Activated CD8-positive, alpha-beta T cell treated with anti-CD3 and anti-CD28 coated beads, Interleukin-2, amount 10 ng/mL, durations not matched to agents 7 days and 5 days (primary cell): ENCODE data around the gene ARHGEF4. TPM values are rescaled to one million over a fixed set of nuclear protein-coding genes. Genes with fewer than 3 reads are reported as not detected.

Source experiments
- ATAC-seq: fragments of 150-1000 bp; cut with Tn5 transposase; one replicate; pipeline ENCODE4 v1.10.0; 2021; ENCODE audit warnings: moderate library complexity
- CTCF ChIA-PET: fragments of 350-600 bp; sonication (Branson Sonifier 250); formaldehyde crosslinking; loops from one replicate; lab custom pipeline; 2021; ENCODE audit warnings: antibody characterized with exemption; lab: Charles Lee
- POLR2A ChIA-PET: fragments of 350-600 bp; sonication (Branson Sonifier 250); formaldehyde crosslinking; loops from one replicate; lab custom pipeline; 2021; ENCODE audit warnings: antibody characterized with exemption; lab: Charles Lee
- DNase-seq: peaks from one replicate; pipeline ENCODE4 v3.0.0-alpha.2; 2020
- H3K27ac Mint-ChIP-seq: one replicate; pipeline ENCODE4 v1.8.0; 2021; ENCODE audit warnings: mild to moderate bottlenecking, mixed read lengths
- H3K27me3 Mint-ChIP-seq: one replicate; pipeline ENCODE4 v1.8.0; 2021; ENCODE audit warnings: low read depth, mixed read lengths
- H3K36me3 Mint-ChIP-seq: one replicate; pipeline ENCODE4 v1.8.0; 2021; ENCODE audit warnings: low read depth, mixed read lengths
- H3K4me1 Mint-ChIP-seq: one replicate; pipeline ENCODE4 v1.8.0; 2021; ENCODE audit warnings: low read depth, mixed read lengths
- H3K4me3 Mint-ChIP-seq: one replicate; pipeline ENCODE4 v1.8.0; 2021; ENCODE audit warnings: mild to moderate bottlenecking, mixed read lengths
- H3K9me3 Mint-ChIP-seq: one replicate; pipeline ENCODE4 v1.8.0; 2022; ENCODE audit warnings: mixed read lengths; ENCODE audit not compliant: insufficient read depth
- total RNA-seq, 2 experiments: library from RNA; stranded (reverse); gene quantifications; one replicate each; pipeline ENCODE4 v1.2.3, GENCODE V29; 2021

ARHGEF4 gene
- total RNA-seq, 2 experiments from 2014 or later = 2.9 to 3.3 TPM

- DNase-seq (no peak), ATAC-seq (no peak)
- Mint-ChIP-seq H3K9me3 (no peaks in the 10 kb centered on the region), H3K27me3 (peaks cover 6% of the 10 kb centered on the region), H3K36me3 (no peaks in the 10 kb centered on the region), H3K4me3 (peak overlapping the region; percentile 2), H3K4me1 (peaks cover 14% of the 10 kb centered on the region), H3K27ac (no peak overlapping the region)
- CTCF ChIA-PET = interaction anchor here (1.1 to 7.2 kb wide), 5 partner anchors 22 to 875 kb away, joined by 3 to 164 read pairs (median 6); no protein-coding TSS in a partner anchor
- POLR2A ChIA-PET = interaction anchor here (0.6 kb wide), 1 partner anchor 404 kb away, joined by 4 read pairs; no protein-coding TSS in a partner anchor
Measured at GRCh38 chr2:130799295-130799694, 37.4 kb upstream of the ARHGEF4 start.

- ChIA-PET CTCF (no interaction called here), POLR2A (no interaction called here)
- no peak overlapping the region for H3K4me3 Mint-ChIP-seq
- peaks cover 11% of the 10 kb centered on the region for H3K27me3 Mint-ChIP-seq
- ATAC-seq = no peak
- no peaks in the 10 kb centered on the region for H3K9me3 Mint-ChIP-seq
- H3K27ac Mint-ChIP-seq = no peak overlapping the region
- no peaks in the 10 kb centered on the region for H3K36me3 Mint-ChIP-seq
- H3K4me1 Mint-ChIP-seq = peaks cover 15% of the 10 kb centered on the region
- DNase-seq = no peak
Measured at GRCh38 chr2:130805613-130806012, 31.1 kb upstream of the ARHGEF4 start.

- Mint-ChIP-seq H3K4me3 (no peak overlapping the region), H3K4me1 (peaks cover 15% of the 10 kb centered on the region), H3K9me3 (no peaks in the 10 kb centered on the region), H3K27ac (no peak overlapping the region), H3K27me3 (peaks cover 17% of the 10 kb centered on the region), H3K36me3 (no peaks in the 10 kb centered on the region)
- ChIA-PET POLR2A (no interaction called here), CTCF (no interaction called here)
- ATAC-seq = no peak
- DNase-seq = no peak
Measured at GRCh38 chr2:130806370-130806769, 30.3 kb upstream of the ARHGEF4 start.

- no peak overlapping the region for H3K27ac Mint-ChIP-seq
- ChIA-PET POLR2A (no interaction called here), CTCF (no interaction called here)
- H3K9me3 Mint-ChIP-seq = no peaks in the 10 kb centered on the region
- H3K27me3 Mint-ChIP-seq = peaks cover 25% of the 10 kb centered on the region
- H3K4me3 Mint-ChIP-seq = no peak overlapping the region
- ATAC-seq = no peak
- peaks cover 15% of the 10 kb centered on the region for H3K4me1 Mint-ChIP-seq
- H3K36me3 Mint-ChIP-seq = no peaks in the 10 kb centered on the region
- no peak for DNase-seq
Measured at GRCh38 chr2:130807659-130808385, 28.9 kb upstream of the ARHGEF4 start.

GRCh38 chr2:130808482-130809268 lies 28.0 kb upstream of the ARHGEF4 start:
- Mint-ChIP-seq H3K27ac (no peak overlapping the region), H3K4me1 (peaks cover 15% of the 10 kb centered on the region), H3K36me3 (no peaks in the 10 kb centered on the region), H3K4me3 (no peak overlapping the region), H3K9me3 (no peaks in the 10 kb centered on the region), H3K27me3 (peaks cover 25% of the 10 kb centered on the region)
- ChIA-PET POLR2A (no interaction called here), CTCF (interaction anchor here (2.2 kb wide), 1 partner anchor 11 kb away, joined by 6 read pairs; no protein-coding TSS in a partner anchor)
- ATAC-seq (no peak), DNase-seq (no peak)

GRCh38 chr2:130810490-130810889 lies 26.2 kb upstream of the ARHGEF4 start:
- Mint-ChIP-seq H3K27ac (no peak overlapping the region), H3K36me3 (no peaks in the 10 kb centered on the region), H3K4me3 (no peak overlapping the region), H3K27me3 (peaks cover 25% of the 10 kb centered on the region), H3K9me3 (no peaks in the 10 kb centered on the region), H3K4me1 (peaks cover 13% of the 10 kb centered on the region)
- DNase-seq (no peak), ATAC-seq (no peak)
- ChIA-PET CTCF (interaction anchor here (2.2 kb wide), 1 partner anchor 13 kb away, joined by 6 read pairs; no protein-coding TSS in a partner anchor), POLR2A (no interaction called here)

- CTCF ChIA-PET = no interaction called here
- ATAC-seq = no peak
- Mint-ChIP-seq H3K4me1 (peaks cover 3% of the 10 kb centered on the region), H3K36me3 (no peaks in the 10 kb centered on the region), H3K27me3 (peaks cover 27% of the 10 kb centered on the region), H3K27ac (no peak overlapping the region), H3K4me3 (no peak overlapping the region), H3K9me3 (no peaks in the 10 kb centered on the region)
- DNase-seq = no peak
- POLR2A ChIA-PET = no interaction called here
Measured at GRCh38 chr2:130813722-130814121, 23.0 kb upstream of the ARHGEF4 start.

GRCh38 chr2:130814931-130815680 lies 21.6 kb upstream of the ARHGEF4 start:
- no peak overlapping the region for H3K4me3 Mint-ChIP-seq
- DNase-seq (no peak), ATAC-seq (no peak)
- no peak overlapping the region for H3K27ac Mint-ChIP-seq
- ChIA-PET CTCF (interaction anchor here (1.1 kb wide), 1 partner anchor 18 kb away, joined by 5 read pairs; no protein-coding TSS in a partner anchor), POLR2A (no interaction called here)
- H3K27me3 Mint-ChIP-seq = peaks cover 24% of the 10 kb centered on the region
- H3K36me3 Mint-ChIP-seq = no peaks in the 10 kb centered on the region
- H3K9me3 Mint-ChIP-seq = no peaks in the 10 kb centered on the region
- peaks cover 7% of the 10 kb centered on the region for H3K4me1 Mint-ChIP-seq

GRCh38 chr2:130818809-130819208 lies 17.9 kb upstream of the ARHGEF4 start:
- ChIA-PET CTCF (no interaction called here), POLR2A (no interaction called here)
- no peaks in the 10 kb centered on the region for H3K36me3 Mint-ChIP-seq
- ATAC-seq (no peak), DNase-seq (no peak)
- no peak overlapping the region for H3K4me3 Mint-ChIP-seq
- no peak overlapping the region for H3K27ac Mint-ChIP-seq
- H3K9me3 Mint-ChIP-seq = no peaks in the 10 kb centered on the region
- peaks cover 6% of the 10 kb centered on the region for H3K27me3 Mint-ChIP-seq
- H3K4me1 Mint-ChIP-seq = peaks cover 11% of the 10 kb centered on the region

- Mint-ChIP-seq H3K4me3 (no peak overlapping the region), H3K4me1 (peaks cover 15% of the 10 kb centered on the region), H3K27ac (no peak overlapping the region), H3K36me3 (no peaks in the 10 kb centered on the region), H3K9me3 (no peaks in the 10 kb centered on the region), H3K27me3 (peaks cover 6% of the 10 kb centered on the region)
- CTCF ChIA-PET = no interaction called here
- ATAC-seq (no peak), DNase-seq (no peak)
- POLR2A ChIA-PET = no interaction called here
Measured at GRCh38 chr2:130819226-130819607, 17.5 kb upstream of the ARHGEF4 start.

- CTCF ChIA-PET = interaction anchor here (1.1 kb wide), 1 partner anchor 54 kb away, joined by 3 read pairs; no protein-coding TSS in a partner anchor
- H3K27ac Mint-ChIP-seq = no peak overlapping the region
- DNase-seq (no peak), ATAC-seq (no peak)
- H3K27me3 Mint-ChIP-seq = peaks cover 6% of the 10 kb centered on the region
- H3K36me3 Mint-ChIP-seq = no peaks in the 10 kb centered on the region
- H3K4me3 Mint-ChIP-seq = no peak overlapping the region
- H3K9me3 Mint-ChIP-seq = no peaks in the 10 kb centered on the region
- peaks cover 21% of the 10 kb centered on the region for H3K4me1 Mint-ChIP-seq
- POLR2A ChIA-PET = no interaction called here
Measured at GRCh38 chr2:130819608-130820278, 17.0 kb upstream of the ARHGEF4 start.
